HL-60 (cell line): ENCODE results near the gene ZNF473.
A peak's percentile ranks its signal among the peaks of the same experiment; 100 is the strongest.

Experiments
- DNase-seq, 2 experiments: peaks; one replicate each; pipeline ENCODE4 v3.0.0-alpha.2; 2010 to 2020; ENCODE audit warnings: low read depth in 1 of 2, low spot score in 1 of 2
- H3K27ac ChIP-seq: fragments of 250-450 bp; sonication (Bioruptor Pico); replicated peaks from 2 replicates; pipeline ENCODE4 v1.5.1; 2020; ENCODE audit warnings: mild to moderate bottlenecking, moderate library complexity
- H3K27me3 ChIP-seq: fragments of 250-450 bp; sonication (Bioruptor Pico); 2 replicates; pipeline ENCODE4 v1.5.1; 2021; ENCODE audit warnings: mild to moderate bottlenecking, moderate library complexity; ENCODE audit not compliant: insufficient read depth, poor library complexity, severe bottlenecking
- H3K4me3 ChIP-seq: replicated peaks from 2 replicates; pipeline ENCODE4 v1.5.1; 2011; ENCODE audit warnings: mild to moderate bottlenecking, control low read depth, low read length; ENCODE audit not compliant: insufficient read depth
- CTCF ChIP-seq: IDR thresholded peaks from one replicate; pipeline ENCODE4 v1.5.1; 2011; ENCODE audit warnings: low read length, control low read depth, inconsistent platforms; ENCODE audit not compliant: insufficient read depth
- GABPA ChIP-seq: IDR thresholded peaks from 2 replicates; pipeline ENCODE4 v1.6.1; 2012; ENCODE audit warnings: low read depth
- POLR2AphosphoS5 ChIP-seq: IDR thresholded peaks from 2 replicates; pipeline ENCODE4 v1.6.1; 2012; ENCODE audit warnings: low read depth
- REST ChIP-seq: IDR thresholded peaks from 2 replicates; pipeline ENCODE4 v1.6.1; 2012; ENCODE audit warnings: low read depth; ENCODE audit not compliant: insufficient replicate concordance
- SPI1 ChIP-seq: IDR thresholded peaks from 2 replicates; pipeline ENCODE4 v1.6.1; 2012; ENCODE audit warnings: low read depth, mild to moderate bottlenecking, borderline replicate concordance

ZNF473 gene

GRCh38 chr19:49987159-49987698 is 38.6 kb upstream of the ZNF473 start:
- DNase-seq: peak; percentile 94 to 96
- Histone ChIP-seq H3K4me3 (no peak overlapping the region), H3K27ac (no peak overlapping the region), H3K27me3 (no peaks in the 10 kb centered on the region)
- TF ChIP-seq SPI1 (peak; percentile 100), CTCF (no peak), GABPA (no peak), REST (peak; percentile 98), POLR2AphosphoS5 (peak; percentile 97)

GRCh38 chr19:49988007-49988406 is 37.8 kb upstream of the ZNF473 start:
- no peak for DNase-seq
- no peak overlapping the region for H3K4me3 ChIP-seq
- TF ChIP-seq POLR2AphosphoS5: no peak
- TF ChIP-seq REST: no peak
- no peak for TF ChIP-seq GABPA
- no peak for TF ChIP-seq CTCF
- TF ChIP-seq SPI1: no peak
- no peak overlapping the region for H3K27ac ChIP-seq
- no peaks in the 10 kb centered on the region for H3K27me3 ChIP-seq

GRCh38 chr19:49988433-49988832 is 37.4 kb upstream of the ZNF473 start:
- no peak for DNase-seq
- Histone ChIP-seq H3K27ac (no peak overlapping the region), H3K27me3 (no peaks in the 10 kb centered on the region), H3K4me3 (no peak overlapping the region)
- TF ChIP-seq CTCF: no peak
- TF ChIP-seq GABPA: no peak
- no peak for TF ChIP-seq SPI1
- no peak for TF ChIP-seq POLR2AphosphoS5
- no peak for TF ChIP-seq REST
